ENCODE measurements around the gene EGFR.

DNA sequence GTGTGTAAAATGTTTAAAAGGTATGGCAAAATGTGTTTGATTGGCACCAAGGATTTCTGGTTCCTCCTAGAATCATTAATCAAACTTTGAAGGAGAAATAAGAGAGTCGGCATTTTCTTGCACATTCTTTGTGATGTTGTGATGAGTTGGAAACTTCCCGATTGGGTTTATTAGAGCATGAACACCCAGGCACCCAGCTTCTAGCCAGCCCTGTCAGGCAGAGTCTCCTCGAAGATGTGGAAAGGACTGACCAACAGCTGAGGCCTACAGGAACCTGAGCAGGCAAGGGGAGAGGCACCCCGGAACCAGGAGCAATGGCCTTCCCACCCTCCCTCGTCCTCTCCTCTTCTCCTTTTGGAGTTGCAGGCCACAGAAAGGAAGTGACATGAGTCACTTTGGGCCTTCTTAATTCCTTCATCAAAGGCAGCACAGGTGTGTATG is 68.7 kb downstream of the EGFR start:
- no peak for TF ChIP-seq EZH2 (IDR thresholded peaks at IDR 0.05; ENCODE audit: low read length, missing control alignments)
- TF ChIP-seq CTCF (conservative IDR thresholded peaks at IDR 0.05 in 1 of 2, IDR thresholded peaks at IDR 0.05 in 1 of 2; ENCODE audit: low read depth in 1 of 2, low read length in 2 of 2), result no peak

Measured in fibroblast of lung (primary cell).